NCI-H446 (cell line): ENCODE measurements around the gene PKP4.
"Not testable (repeated sequence)": the region's sequence is repeated elsewhere in the genome, so short reads cannot be mapped to it uniquely, and the experiment has no call there.

Experiments
- DNase-seq, 2 experiments: peaks; one replicate each; lab custom pipeline; 2025; lab: John Stamatoyannopoulos, UW

The PKP4 gene

GRCh38 chr2:158456309-158457066, at the start of gene PKP4, which contains the start of gene CCDC148:
PKP4 (plus strand) TSS chr2:158456952; CDS start chr2:158533185, 76,233 bp downstream.
CCDC148 (minus strand) TSS chr2:158456753; CDS start chr2:158456439, 314 bp downstream.
- DNase-seq: peak; percentile 76 to 92

DNA sequence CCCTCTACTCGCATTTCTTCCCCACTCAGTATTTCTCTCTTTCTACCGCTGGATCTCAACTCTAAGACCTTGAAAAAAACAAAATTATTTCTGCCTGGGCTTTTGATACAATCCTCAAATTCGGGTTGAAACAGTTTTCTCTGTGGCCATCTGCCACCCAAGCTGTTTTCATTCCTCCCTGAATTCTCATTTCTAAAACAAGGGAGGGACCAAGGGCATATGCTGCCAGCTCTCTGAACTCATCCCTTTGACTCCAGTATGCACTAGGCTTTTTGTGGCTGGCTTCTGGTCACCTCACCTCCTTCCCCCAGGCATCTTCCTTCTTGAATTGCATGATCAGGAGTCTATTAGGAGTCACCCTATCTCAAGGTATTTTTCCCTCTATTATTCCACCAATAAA, 49.7 kb upstream of the PKP4 start:
- peak; percentile 31 to 82 for DNase-seq

- DNase-seq: no peak
Measured at GRCh38 chr2:158410132-158410531, 46.6 kb upstream of the PKP4 start.

DNA sequence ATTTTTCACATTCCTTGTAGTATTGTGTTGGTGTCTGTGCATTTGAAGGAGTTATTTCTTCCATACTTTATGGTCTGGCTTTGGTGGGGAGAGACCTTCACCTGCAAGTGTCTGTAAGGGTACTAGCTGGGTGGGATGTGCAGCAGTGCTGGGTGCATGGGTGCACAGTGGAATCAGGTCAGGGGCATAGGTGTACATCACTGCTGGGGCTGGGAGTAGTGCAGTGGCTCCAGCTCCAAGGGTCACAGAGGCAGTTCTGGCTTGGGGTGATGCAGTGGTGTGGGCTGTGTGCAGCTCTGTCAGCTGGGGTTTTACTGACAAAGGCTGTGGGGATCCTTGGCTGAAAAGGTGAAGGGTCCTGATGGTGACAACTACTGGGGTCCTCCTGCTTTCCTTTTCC, 45.0 kb upstream of the PKP4 start:
- DNase-seq: no peak

GRCh38 chr2:158412206-158412605, 44.5 kb upstream of the PKP4 start:
- no peak for DNase-seq

DNA sequence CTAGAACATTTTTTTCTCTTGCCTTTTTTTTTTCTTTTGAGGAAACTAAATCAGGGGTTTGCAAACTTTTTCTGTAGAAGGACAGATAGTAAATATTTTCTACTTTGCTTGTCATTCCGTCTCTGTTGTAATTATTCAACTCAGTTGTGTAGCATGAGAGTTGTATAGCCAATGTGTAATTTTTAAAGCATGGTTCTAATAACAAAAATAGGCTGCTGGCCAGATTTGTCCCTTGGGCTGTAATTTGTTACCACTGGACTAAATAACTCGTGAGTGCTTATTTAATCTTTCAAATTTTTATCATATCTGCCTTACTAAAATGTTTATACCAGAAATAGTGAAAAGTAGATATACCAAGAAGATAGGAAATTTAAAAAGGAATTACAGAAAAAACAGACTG, 43.2 kb upstream of the PKP4 start:
- DNase-seq: no peak

- DNase-seq: no peak
Measured at GRCh38 chr2:158414538-158414937, 42.2 kb upstream of the PKP4 start.

DNA sequence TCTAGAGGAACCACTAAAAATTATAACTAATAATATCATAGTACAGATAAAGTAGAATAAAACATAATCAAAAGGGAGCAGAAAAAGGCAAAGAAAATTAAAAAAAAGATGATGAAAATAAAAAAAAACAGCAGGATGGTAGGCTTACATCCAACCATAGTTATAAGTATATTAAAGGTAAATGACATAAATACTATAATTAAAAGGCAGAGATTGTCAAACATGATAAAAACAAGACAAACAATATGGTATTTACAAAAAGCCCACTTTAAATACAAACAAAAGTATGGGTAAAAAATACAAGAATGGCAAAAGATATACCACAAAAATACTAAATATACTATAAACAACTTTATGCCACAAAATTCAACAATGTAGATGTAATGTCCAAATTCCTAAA, 24.6 kb upstream of the PKP4 start:
- DNase-seq: no peak

DNA sequence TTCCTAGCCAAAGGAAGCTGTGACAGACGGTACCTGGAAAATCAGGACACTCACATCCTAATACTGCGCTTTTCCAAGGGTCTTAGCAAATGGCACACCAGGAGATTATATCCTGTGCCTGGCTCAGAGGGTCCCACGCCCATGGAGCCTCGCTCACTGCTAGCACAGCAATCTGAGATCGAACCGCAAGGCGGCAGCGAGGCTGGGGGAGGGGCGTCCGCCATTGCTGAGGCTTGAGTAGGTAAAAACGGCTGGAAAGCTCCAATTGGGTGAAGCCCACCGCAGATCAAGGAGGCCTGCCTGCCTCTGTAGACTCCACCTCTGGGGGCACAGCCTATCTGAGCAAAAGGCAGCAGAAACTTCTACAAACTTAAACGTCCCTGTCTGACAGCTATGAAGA, 23.0 kb upstream of the PKP4 start:
- not testable (repeated sequence) for DNase-seq

DNA sequence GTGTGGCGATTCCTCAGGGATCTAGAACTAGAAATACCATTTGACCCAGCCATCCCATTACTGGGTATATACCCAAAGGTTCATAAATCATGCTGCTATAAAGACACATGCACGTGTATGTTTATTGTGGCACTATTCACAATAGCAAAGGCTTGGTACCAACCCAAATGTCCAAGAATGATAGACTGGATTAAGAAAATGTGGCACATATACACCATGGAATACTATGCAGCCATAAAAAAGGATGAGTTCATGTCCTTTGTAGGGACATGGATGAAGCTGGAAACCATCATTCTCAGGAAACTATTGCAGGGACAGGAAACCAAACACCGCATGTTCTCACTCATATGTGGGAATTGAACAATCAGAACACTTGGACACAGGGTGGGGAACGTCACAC, 17.7 kb upstream of the PKP4 start:
- DNase-seq: not testable (repeated sequence)

- no peak for DNase-seq
Measured at GRCh38 chr2:158443606-158444005, 13.1 kb upstream of the PKP4 start.

GRCh38 chr2:158457092-158457825, 507 bp downstream of the PKP4 start:
- peak; percentile 9 to 46 for DNase-seq

DNA sequence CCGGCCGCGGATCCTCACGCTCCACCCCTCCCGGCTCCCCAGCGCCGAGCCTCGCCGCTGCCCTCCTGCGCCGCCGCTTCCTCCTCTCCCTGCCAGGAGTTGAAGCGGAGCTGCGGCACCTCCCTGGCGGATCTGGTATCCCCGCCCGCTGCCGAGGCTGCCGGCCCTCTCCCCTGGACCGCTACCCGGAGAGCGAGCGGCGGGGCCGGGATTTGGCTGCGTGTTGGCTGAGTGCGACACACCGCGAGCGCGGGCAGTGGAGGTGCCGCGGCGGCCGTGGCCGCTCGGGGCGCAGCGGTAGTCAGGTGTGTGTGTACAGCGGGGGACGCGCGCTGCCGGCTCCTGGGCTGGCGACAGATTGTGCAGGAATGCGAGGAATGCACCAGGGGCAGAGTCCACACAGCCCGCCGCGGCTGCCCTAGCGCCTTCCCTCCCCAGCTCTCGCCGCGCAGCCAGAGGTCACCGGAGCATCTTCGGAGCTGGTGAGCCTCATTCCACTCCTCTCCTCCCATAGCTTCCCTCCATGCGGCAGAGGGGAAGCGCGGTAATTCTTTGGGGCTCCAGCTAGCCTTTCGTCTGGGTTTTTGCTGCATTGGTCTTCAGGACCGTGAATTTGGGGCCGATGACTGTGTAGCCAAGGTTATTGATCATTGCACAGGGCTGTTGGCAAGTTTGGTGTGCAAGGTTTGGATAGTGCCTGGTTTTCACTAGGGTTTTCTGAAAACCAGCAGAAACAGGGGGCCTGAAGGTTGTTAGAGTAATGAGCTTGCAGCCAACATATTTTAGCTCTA, 1.3 kb downstream of the PKP4 start:
- no peak for DNase-seq

GRCh38 chr2:158458617-158458920, 1.8 kb downstream of the PKP4 start:
- DNase-seq: no peak

- DNase-seq: no peak
Measured at GRCh38 chr2:158459161-158460003, 2.6 kb downstream of the PKP4 start.

GRCh38 chr2:158460632-158461297, 4.0 kb downstream of the PKP4 start:
- no peak for DNase-seq

- DNase-seq: no peak
Measured at GRCh38 chr2:158463496-158464095, 6.8 kb downstream of the PKP4 start.

GRCh38 chr2:158464426-158465281, 7.9 kb downstream of the PKP4 start:
- DNase-seq: no peak

GRCh38 chr2:158467248-158467647, 10.5 kb downstream of the PKP4 start:
- DNase-seq: no peak

DNA sequence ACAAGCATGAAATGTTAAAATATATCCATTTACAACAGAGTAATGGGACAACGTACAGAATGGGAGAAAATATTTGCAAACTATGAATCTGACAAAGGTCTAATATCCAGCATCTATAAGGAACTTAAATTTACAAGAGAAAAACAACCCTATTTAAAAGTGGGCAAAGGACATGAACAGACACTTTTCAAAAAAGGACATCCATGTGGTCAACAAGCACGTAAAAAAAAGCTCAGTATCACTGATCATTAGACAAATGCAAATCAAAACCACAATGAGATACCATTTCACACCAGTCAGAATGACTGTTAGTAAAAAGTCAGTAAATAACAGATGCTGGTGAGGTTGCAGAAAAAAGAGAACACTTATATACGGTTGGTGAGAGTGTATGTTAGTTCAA, 16.1 kb downstream of the PKP4 start:
- DNase-seq: not testable (repeated sequence)
